HG03558 (cell line): ENCODE data around the gene SRA1.
A peak's percentile ranks its signal among the peaks of the same experiment; 100 is the strongest.

Experiments
- ATAC-seq: cut with Tn5 transposase; IDR thresholded peaks from one replicate; pipeline ENCODE4 v1.9.1; 2021; ENCODE audit warnings: moderate number of reproducible peaks; ENCODE audit not compliant: unreplicated experiment; ENCODE audit errors: extremely low read depth

SRA1 gene

GRCh38 chr5:140551872-140552271 is 5.4 kb downstream of the SRA1 start:
- no peak for ATAC-seq

DNA sequence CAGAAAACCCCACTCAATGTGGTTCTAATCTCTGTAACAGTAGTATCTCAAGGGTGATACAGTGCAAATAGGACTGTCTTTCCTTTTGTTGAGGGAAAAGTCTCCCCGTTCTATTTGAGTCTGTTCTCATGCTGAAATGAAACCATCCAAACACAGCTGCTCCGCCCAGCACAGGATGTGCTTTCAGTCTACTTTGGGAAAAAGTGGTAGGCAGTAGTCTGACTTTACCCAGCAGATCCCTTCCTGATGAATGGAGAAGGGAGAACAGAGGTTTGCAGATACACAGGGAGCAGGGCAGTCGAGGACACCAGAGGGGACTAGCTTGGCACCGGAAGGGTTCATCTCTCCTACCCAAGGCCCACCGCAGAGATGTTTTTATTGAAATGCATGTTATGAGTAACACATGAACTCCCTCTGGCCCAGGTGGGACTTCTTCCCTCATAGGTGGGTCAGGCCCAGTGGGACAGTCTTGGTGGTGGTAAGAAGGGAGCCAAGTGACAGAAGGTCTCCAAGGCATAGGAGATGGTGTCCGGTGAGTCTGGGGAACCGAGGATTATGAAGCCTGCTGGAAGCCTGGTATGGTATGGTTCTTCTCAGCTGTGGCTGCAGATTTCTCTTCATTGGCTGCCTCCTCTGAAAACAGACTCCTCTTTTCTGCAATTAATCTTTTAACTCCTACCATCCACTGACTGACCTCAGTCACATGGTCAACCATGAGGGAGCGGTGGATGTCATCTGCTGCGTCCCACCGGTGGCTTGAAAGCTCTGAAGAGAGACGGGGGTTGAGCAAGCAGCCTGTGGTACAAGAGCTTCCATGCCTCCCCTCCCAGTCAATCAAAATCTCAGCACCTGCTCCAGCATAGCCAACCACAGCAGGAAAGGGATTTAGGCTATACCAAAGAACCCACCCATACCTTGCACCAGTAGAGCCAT is 6.9 kb downstream of the SRA1 start:
- ATAC-seq = no peak

DNA sequence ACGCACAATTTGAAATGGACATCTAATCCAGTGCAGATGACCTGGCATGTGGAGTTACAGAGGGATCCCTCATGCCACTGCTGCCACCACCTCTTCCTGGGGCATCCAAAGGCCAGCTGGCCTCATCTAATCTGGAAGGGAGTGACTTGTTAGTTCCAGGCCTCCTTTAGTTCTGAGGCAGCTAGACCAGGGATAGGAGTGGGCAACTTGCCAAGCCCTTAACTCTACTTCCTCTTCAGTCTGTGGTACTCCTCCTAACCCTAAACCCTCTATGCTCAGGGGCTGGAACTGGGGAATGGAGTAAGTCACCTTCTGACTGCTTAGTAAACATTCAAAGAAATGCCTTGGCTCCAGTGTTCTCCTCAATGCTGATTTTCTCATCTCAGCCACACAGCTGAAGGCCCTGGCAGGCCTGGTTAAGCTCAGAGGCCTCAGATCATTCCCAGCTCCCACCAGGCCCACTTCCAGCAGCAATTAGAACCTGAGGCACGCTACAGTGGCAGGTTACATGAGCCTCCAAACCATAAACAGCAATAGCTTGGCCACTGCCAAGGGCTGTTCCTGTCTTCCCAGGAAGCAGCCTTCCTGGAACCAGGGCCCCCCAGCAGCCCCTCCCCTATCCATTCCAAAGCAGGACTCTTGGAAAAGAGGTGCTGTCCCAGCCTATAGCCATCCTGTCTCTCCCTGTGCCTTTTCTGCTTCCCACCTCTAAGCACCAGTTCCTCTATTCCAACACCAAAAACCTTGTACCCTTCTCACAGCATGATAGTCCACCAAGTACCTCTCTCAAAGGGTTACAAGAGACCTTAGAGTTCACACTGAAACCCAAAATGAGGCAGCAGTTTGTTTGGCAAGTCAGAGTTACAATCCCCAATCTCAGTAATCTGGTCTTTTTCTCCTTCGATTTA is 7.8 kb downstream of the SRA1 start:
- ATAC-seq = no peak

DNA sequence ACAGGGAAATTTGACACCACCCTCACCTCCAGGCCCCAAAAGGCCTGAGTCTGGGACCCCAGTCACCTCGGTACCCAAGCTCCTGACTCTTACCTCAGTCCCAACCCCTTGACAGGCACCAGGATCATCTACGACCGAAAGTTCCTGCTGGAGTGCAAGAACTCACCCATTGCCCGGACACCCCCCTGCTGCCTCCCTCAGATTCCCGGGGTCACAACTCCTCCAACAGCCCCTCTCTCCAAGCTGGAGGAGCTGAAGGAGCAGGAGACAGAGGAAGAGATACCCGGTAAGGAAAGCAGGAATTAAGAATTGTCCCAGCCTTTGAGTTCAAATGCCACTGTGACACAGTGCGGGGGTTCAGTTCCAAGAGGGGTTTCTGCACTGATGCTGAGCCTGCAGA is 8.5 kb downstream of the SRA1 start:
- ATAC-seq = no peak

DNA sequence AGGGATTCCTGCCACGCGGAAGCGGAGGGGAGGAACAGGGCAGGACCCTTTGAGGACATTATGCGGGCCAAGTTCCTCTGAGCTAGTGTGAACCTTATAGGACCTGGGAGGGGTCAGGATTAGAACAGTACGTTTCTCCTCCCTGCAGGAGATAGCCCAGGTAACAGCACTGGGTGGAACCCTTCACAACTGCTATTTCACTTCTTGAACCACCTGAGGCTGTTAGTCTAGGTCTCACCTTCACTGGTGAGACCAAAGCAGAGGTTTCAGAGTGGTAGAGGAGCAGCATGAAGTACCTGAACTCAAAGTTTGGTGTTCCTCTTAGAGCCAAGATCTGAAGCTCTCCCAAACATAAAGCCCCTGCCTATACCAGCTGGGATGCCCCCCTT is 9.0 kb downstream of the SRA1 start:
- ATAC-seq = no peak

DNA sequence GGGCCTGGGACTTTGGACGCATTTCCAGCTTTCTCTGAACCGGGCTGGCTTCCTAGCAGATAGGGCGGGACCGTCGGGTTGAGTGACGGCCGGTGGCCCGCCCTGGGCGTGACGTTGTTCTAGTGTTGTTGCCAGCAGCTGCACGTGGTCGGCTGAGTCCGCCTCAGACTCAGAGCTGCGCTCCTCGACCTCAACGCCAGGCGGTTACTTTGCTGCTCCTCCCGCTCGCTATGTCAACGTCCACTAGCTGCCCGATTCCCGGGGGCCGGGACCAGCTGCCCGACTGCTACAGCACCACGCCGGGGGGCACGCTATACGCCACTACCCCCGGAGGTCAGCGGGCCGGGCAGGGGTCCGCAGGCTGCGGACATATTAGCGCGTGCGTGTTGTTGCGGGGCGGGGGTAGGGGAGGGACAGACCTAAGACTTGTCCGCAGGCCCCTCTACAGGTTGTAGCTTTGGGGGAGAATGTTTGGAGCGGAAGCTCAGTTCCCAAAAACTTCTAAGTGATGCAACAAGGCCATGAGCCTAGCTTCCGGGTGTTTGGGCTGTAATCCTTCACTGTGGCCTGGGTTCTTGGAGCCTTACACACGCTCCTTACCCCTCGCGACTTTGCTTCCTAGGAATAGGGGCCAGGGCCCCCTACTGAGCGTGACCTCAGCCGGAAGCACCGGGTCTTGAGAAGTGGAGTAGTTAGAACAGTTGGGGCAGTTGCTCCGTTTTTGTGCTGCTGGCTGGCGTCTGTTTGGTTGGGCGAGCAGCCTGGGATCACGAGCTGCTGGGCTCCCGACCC is 9.6 kb downstream of the SRA1 start, which contains the start of gene EIF4EBP3:
EIF4EBP3 (plus strand) TSS at position 155 of the 792 bp plus-strand sequence; CDS start at position 231, 76 bp downstream.
- ATAC-seq = peak; percentile 99

DNA sequence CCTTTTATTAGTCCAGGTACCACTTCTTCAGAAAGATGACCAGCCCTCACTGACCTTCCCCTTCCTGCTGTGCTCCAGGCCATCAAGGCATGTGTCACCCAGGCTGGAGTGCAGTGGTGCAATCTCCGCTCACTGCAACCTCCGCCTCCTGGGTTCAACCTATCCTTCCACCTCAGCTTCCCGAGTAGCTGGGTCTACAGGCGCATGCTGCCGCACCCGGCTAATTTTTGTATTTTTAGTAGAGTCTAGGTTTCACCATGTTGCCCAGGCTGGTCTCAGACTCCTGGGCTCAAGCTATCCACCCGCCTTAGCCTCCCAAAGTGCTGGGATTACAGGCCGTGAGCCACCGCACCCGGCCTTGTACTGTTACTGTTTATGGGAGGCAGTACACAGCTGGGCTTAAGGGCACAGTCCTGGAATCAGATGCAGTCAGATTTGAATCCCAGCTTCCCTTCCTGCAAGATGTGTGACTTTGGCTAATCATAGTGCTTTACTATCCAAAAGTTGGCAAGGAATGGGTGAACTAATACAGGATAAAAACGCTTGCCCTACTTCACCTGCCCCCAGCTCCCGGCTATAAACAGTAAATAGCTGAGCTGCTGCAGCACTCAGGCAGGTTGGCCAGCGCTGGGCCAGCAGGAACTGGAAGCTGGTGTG is 10.3 kb downstream of the SRA1 start:
- ATAC-seq = no peak

DNA sequence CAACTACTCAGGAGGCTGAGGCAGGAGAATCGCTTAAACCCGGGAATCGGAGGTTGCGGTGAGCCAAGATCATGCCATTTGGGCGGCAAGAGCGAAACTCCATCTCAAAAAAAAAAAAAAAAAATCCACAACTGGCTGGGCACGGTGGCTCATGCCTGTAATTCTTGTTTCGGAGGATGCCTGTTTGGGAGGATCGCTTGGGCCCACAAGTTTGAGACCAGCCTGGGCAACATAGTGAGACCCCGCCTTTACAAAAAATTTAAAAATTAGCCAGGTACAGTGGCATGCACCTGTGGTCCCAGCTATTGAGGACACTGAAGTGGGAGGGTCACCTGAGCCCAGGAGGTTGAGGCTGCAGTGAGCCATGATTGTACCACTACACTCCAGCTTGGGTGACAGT is 11.7 kb downstream of the SRA1 start:
- no peak for ATAC-seq

DNA sequence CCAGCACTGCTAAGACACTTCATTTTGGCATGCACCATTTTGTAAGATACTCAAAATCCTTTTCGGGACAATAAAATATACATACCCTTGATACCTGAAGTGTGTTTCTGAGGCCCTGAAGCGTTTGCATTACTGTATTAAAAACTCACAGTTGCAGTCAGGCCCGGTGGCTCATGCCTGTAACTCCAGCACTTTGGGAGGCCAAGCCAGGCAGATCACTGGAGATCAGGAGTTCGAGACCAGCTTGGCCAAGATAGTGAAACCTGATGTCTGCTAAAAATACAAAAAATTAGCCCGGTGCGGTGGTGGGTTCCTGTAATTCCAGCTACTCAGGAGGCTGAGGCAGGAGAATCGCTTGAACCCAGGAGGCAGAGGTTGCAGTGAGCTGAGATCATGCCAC is 12.3 kb downstream of the SRA1 start:
- ATAC-seq = no peak

DNA sequence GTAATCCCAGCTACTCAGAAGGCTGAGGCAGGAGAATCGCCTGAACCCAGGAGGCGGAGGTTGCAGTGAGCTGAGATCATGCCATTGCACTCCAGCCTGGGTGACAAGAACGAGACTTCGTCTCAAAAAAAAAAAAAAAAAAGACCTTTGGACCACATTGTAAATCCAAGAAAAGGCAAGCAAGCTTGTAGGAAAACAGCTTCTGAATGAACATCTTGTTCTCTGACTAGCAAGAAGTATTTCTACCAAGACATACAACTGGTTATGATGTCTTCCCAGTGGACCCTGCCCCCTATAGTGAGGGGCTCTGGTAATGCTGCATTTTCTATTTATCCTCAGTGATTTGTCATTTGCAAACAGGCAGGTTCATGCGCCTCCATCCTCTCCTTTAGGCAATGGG is 14.3 kb downstream of the SRA1 start:
- ATAC-seq = no peak

- no peak for ATAC-seq
These were observed 17.0 kb downstream of the SRA1 start for GRCh38 chr5:140540227-140540626.

DNA sequence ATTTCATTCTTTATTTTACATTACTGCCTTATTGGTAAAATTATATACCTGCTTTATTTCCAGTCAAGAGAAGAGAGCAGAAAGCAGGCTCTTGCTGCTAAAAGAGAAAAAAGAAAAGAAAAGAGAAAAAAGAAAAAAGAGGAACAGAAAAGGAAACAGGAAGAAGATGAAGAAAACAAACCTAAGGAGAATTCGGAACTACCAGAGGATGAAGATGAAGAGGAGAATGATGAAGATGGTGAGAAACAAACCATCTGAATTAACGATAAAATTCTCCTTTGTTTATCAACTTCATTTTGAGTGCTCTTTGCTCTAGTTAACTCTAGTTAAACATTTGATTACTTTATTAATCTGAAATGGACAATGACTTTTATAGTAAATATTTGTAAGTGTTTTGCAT is 33.3 kb downstream of the SRA1 start:
- no peak for ATAC-seq

- no peak for ATAC-seq
These were observed 44.1 kb downstream of the SRA1 start for GRCh38 chr5:140513124-140513523.

DNA sequence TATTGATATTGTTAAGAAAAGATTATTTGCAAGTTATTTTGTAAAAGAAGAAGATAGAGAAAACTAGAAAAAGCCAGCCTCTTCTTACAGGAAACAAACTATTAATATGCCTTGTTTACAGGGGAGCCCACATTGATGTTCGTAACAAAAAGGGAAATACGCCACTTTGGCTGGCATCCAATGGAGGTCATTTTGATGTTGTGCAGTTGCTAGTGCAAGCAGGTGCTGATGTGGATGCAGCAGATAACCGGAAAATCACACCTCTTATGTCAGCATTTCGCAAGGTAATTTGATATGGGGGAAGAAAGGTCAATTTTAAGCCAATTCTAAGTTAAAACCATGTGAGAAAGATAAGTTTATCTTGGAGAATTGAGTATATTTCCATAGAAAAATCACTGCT is 47.4 kb downstream of the SRA1 start:
- ATAC-seq = no peak

- no peak for ATAC-seq
These were observed 54.4 kb downstream of the SRA1 start for GRCh38 chr5:140502834-140503233.
